Thyroid gland (tissue), 4 donors: ENCODE data around the gene SUSD3.

ENCODE experiments used
- POLR2A ChIP-seq, 2 donors: fragments of 450-650 bp; IDR thresholded peaks; one replicate each; pipeline ENCODE4 v1.6.1; 2017; ENCODE audit warnings: antibody characterized with exemption in 2 of 2, mild to moderate bottlenecking in 2 of 2, moderate library complexity in 1 of 2
- TF ChIP-seq, protein P1 (sequence below), 6 experiments: fragments of 200-600 bp in 3 of 6; fragments of 450-650 bp in 3 of 6; sonication (generic) in 3 of 6; IDR thresholded peaks; one replicate each; pipeline ENCODE4 v1.5.1; 2016 to 2019; ENCODE audit warnings: antibody characterized with exemption in 6 of 6, mild to moderate bottlenecking in 2 of 6, inconsistent platforms in 1 of 6, moderate library complexity in 1 of 6

DNA sequence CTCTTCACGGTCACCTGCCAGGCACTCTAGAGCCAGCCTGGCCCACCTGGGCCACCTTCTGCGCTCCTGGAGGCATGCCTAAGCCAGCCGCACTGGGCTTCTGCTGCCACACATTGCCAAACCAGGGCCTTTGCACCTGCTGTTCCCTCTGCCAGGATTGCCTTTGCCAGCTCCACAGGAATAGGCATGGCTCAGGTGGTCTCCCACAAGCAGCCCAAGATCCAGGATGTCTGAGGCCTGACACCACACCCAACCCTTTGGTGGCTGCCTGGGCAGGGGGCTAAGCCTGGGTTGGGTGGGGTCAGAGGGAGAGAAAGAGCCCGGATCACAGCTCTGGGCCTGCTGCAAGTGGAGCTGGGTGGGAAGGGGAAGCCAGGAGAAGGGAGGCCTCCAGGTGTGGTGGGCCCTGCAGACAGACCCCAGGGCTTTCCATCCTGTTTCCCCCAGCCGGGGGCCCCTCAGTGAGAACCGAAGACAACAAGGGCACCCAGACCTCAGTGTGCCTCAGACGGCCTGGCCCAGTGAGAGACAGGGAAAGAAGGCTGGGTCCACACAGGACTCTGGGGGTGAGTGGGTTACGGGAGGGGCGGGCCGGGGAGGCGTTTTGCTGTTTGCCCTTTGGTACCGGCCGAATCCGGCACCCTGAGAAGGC, 672 bp upstream of the SUSD3 start:
- TF ChIP-seq, protein P1, sequence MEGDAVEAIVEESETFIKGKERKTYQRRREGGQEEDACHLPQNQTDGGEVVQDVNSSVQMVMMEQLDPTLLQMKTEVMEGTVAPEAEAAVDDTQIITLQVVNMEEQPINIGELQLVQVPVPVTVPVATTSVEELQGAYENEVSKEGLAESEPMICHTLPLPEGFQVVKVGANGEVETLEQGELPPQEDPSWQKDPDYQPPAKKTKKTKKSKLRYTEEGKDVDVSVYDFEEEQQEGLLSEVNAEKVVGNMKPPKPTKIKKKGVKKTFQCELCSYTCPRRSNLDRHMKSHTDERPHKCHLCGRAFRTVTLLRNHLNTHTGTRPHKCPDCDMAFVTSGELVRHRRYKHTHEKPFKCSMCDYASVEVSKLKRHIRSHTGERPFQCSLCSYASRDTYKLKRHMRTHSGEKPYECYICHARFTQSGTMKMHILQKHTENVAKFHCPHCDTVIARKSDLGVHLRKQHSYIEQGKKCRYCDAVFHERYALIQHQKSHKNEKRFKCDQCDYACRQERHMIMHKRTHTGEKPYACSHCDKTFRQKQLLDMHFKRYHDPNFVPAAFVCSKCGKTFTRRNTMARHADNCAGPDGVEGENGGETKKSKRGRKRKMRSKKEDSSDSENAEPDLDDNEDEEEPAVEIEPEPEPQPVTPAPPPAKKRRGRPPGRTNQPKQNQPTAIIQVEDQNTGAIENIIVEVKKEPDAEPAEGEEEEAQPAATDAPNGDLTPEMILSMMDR (IDR thresholded peaks at IDR 0.05) = no peak
- TF ChIP-seq POLR2A (IDR thresholded peaks at IDR 0.05) = no peak
